Caco-2 (cell line): ENCODE data around the gene MECR. TPM values are rescaled to one million over a fixed set of nuclear protein-coding genes. Genes with fewer than 3 reads are reported as not detected.

Experiments used
- BruUV-seq: library from RNA; stranded (reverse); fragments of 400-500 nt; replicated peaks from 2 replicates; lab custom pipeline; 2021; lab: Mats Ljungman, UMichigan
- CTCF ChIA-PET: fragments of 300-600 bp; sonication (Branson Sonifier 250); formaldehyde crosslinking; loops from one replicate; lab custom pipeline; 2022; ENCODE audit warnings: antibody characterized with exemption; lab: Charles Lee
- POLR2A ChIA-PET: fragments of 300-600 bp; sonication (Branson Sonifier 250); formaldehyde crosslinking; loops from one replicate; lab custom pipeline; 2022; ENCODE audit warnings: antibody characterized with exemption; lab: Charles Lee
- DNase-seq, 2 experiments: peaks; one replicate each; pipeline versions ENCODE4 v3.0.0 to v3.0.0-alpha.2; 2020 to 2022
- H3K27me3 ChIP-seq: replicated peaks from 2 replicates; pipeline ENCODE4 v1.6.0; 2011; ENCODE audit warnings: low read length; ENCODE audit not compliant: control insufficient read depth, insufficient read depth
- H3K36me3 ChIP-seq: 2 replicates; pipeline ENCODE4 v1.5.1; 2011; ENCODE audit warnings: low read length; ENCODE audit not compliant: control insufficient read depth, insufficient read depth
- H3K4me1 ChIP-seq: fragments of 250-450 bp; sonication (Bioruptor Pico); 2 replicates; pipeline ENCODE4 v1.5.1; 2020; ENCODE audit warnings: mild to moderate bottlenecking
- H3K4me3 ChIP-seq: 2 replicates; pipeline ENCODE4 v1.5.1; 2011; ENCODE audit warnings: low read depth, mild to moderate bottlenecking, control low read depth, low read length
- H3K9me3 ChIP-seq: fragments of 250-450 bp; sonication (Bioruptor Pico); 2 replicates; pipeline ENCODE4 v1.5.1; 2020; ENCODE audit warnings: mild to moderate bottlenecking, moderate library complexity
- H3K27ac Mint-ChIP-seq: one replicate; pipeline ENCODE4 v1.8.0; 2022; ENCODE audit warnings: mixed read lengths; ENCODE audit not compliant: unreplicated experiment
- H3K27me3 Mint-ChIP-seq: one replicate; pipeline ENCODE4 v1.8.0; 2022; ENCODE audit warnings: mixed read lengths; ENCODE audit not compliant: insufficient read depth, unreplicated experiment
- H3K36me3 Mint-ChIP-seq: one replicate; pipeline ENCODE4 v1.8.0; 2022; ENCODE audit warnings: mild to moderate bottlenecking, mixed read lengths; ENCODE audit not compliant: insufficient read depth, unreplicated experiment
- H3K4me1 Mint-ChIP-seq: one replicate; pipeline ENCODE4 v1.8.0; 2022; ENCODE audit warnings: low read depth, mixed read lengths; ENCODE audit not compliant: unreplicated experiment
- H3K4me3 Mint-ChIP-seq: one replicate; pipeline ENCODE4 v1.8.0; 2022; ENCODE audit warnings: mild to moderate bottlenecking, moderate library complexity, mixed read lengths; ENCODE audit not compliant: unreplicated experiment
- H3K9me3 Mint-ChIP-seq: one replicate; pipeline ENCODE4 v1.8.0; 2022; ENCODE audit warnings: mixed read lengths; ENCODE audit not compliant: unreplicated experiment
- CTCF ChIP-seq, 2 experiments: fragments of 200-600 bp in 1 of 2; IDR thresholded peaks; 1 replicate in 1 of 2; 2 replicates in 1 of 2; pipeline versions ENCODE4 v1.5.1 to v1.8.0; 2011 to 2022; ENCODE audit warnings: antibody characterized with exemption in 1 of 2, control low read depth in 1 of 2, inconsistent platforms in 1 of 2, low read depth in 1 of 2, low read length in 1 of 2, mild to moderate bottlenecking in 1 of 2, moderate library complexity in 1 of 2; ENCODE audit not compliant: insufficient read depth in 1 of 2, severe bottlenecking in 1 of 2, unreplicated experiment in 1 of 2
- intact Hi-C: fragments of 100-400 bp; cut with micrococcal nuclease; formaldehyde crosslinking; loops from one replicate; pipeline ENCODE4 v1.10.0; 2022; ENCODE audit not compliant: unreplicated experiment
- total RNA-seq: library from RNA; stranded (reverse); gene quantifications from 2 replicates; pipeline ENCODE4 v1.2.3, GENCODE V29; 2022

Gene MECR
- total RNA-seq, 1 experiment from 2014 or later = 23.1 TPM

GRCh38 chr1:29260531-29260930, 29.8 kb upstream of the MECR start:
- CTCF ChIA-PET = no interaction called here
- Histone ChIP-seq H3K4me1 (no peaks in the 10 kb centered on the region), H3K9me3 (no peaks in the 10 kb centered on the region), H3K27me3 (no peaks in the 10 kb centered on the region), H3K4me3 (no peak overlapping the region), H3K36me3 (no peaks in the 10 kb centered on the region)
- intact Hi-C loops = no loop called here
- TF ChIP-seq CTCF (IDR thresholded peaks at IDR 0.05; ENCODE audit: insufficient read depth in 1 of 2, low read depth in 1 of 2, low read length in 1 of 2, severe bottlenecking in 1 of 2, unreplicated experiment in 1 of 2) = no peak
- Mint-ChIP-seq H3K9me3 (no peaks in the 10 kb centered on the region), H3K27me3 (no peaks in the 10 kb centered on the region), H3K27ac (no peak overlapping the region), H3K36me3 (no peaks in the 10 kb centered on the region), H3K4me3 (no peak overlapping the region), H3K4me1 (no peaks in the 10 kb centered on the region)
- DNase-seq = no peak
- BruUV-seq = no TSS peak
- POLR2A ChIA-PET = no interaction called here

GRCh38 chr1:29259802-29260441, 29.2 kb upstream of the MECR start:
- H3K27me3 Mint-ChIP-seq = no peaks in the 10 kb centered on the region
- no peaks in the 10 kb centered on the region for H3K9me3 Mint-ChIP-seq
- no peak overlapping the region for H3K4me3 Mint-ChIP-seq
- H3K27ac Mint-ChIP-seq = no peak overlapping the region
- BruUV-seq = no TSS peak
- Histone ChIP-seq H3K9me3 (no peaks in the 10 kb centered on the region), H3K36me3 (no peaks in the 10 kb centered on the region), H3K4me1 (no peaks in the 10 kb centered on the region), H3K4me3 (no peak overlapping the region), H3K27me3 (no peaks in the 10 kb centered on the region)
- ChIA-PET POLR2A (no interaction called here), CTCF (no interaction called here)
- intact Hi-C loops = no loop called here
- DNase-seq = no peak
- no peaks in the 10 kb centered on the region for H3K4me1 Mint-ChIP-seq
- peaks cover 2% of the 10 kb centered on the region for H3K36me3 Mint-ChIP-seq
- no peak for TF ChIP-seq CTCF (IDR thresholded peaks at IDR 0.05; ENCODE audit: insufficient read depth in 1 of 2, low read depth in 1 of 2, low read length in 1 of 2, severe bottlenecking in 1 of 2, unreplicated experiment in 1 of 2)

GRCh38 chr1:29258976-29259801, 28.5 kb upstream of the MECR start:
- no peak for DNase-seq
- ChIA-PET POLR2A (no interaction called here), CTCF (interaction anchor here (0.6 kb wide), 1 partner anchor 20 kb away, joined by 4 read pairs; no protein-coding TSS in a partner anchor)
- Mint-ChIP-seq H3K9me3 (no peaks in the 10 kb centered on the region), H3K27ac (no peak overlapping the region), H3K4me1 (no peaks in the 10 kb centered on the region), H3K4me3 (no peak overlapping the region), H3K36me3 (peaks cover 5% of the 10 kb centered on the region), H3K27me3 (no peaks in the 10 kb centered on the region)
- no TSS peak for BruUV-seq
- H3K9me3 ChIP-seq = no peaks in the 10 kb centered on the region
- no peaks in the 10 kb centered on the region for H3K36me3 ChIP-seq
- H3K4me1 ChIP-seq = no peaks in the 10 kb centered on the region
- H3K27me3 ChIP-seq = no peaks in the 10 kb centered on the region
- H3K4me3 ChIP-seq = no peak overlapping the region
- no peak for TF ChIP-seq CTCF (IDR thresholded peaks at IDR 0.05; ENCODE audit: insufficient read depth in 1 of 2, low read depth in 1 of 2, low read length in 1 of 2, severe bottlenecking in 1 of 2, unreplicated experiment in 1 of 2)
- intact Hi-C loops = no loop called here
